HepG2 (cell line): ENCODE results near the gene PFKL. TPM values are rescaled to one million over a fixed set of nuclear protein-coding genes. Genes with fewer than 3 reads are reported as not detected.

Source experiments
- ATAC-seq: fragments of 200-7000 bp; cut with Tn5 transposase; 3 replicates; pipeline ENCODE4 v1.9.1; 2020; ENCODE audit warnings: mild to moderate bottlenecking, moderate library complexity
- BruUV-seq: library from RNA; stranded (reverse); fragments of 400-500 nt; replicated peaks from 2 replicates; lab custom pipeline; 2021; lab: Mats Ljungman, UMichigan
- CTCF ChIA-PET: fragments of 300-600 bp; formaldehyde crosslinking; extraction: SDS; loops from one replicate; lab custom pipeline; 2021; ENCODE audit warnings: low total read pairs, inconsistent platforms, low intra/inter-chr PET ratio; lab: Yijun Ruan, JAX
- POLR2A ChIA-PET: fragments of 350-600 bp; sonication (Branson Sonifier 250); formaldehyde crosslinking; loops from one replicate; lab custom pipeline; 2020; ENCODE audit warnings: antibody characterized with exemption, inconsistent platforms; lab: Yijun Ruan, JAX
- DNase-seq: peaks from one replicate; pipeline ENCODE4 v3.0.0-alpha.2; 2015; ENCODE audit warnings: low spot score
- FAIRE-seq: peaks from 3 replicates; lab custom pipeline; 2011; peaks lifted over from hg19 to GRCh38; lab: Jason Lieb, UNC
- H2AFZ ChIP-seq: one replicate; pipeline ENCODE4 v1.6.1; 2011; ENCODE audit warnings: low read length, inconsistent platforms
- H3K27ac ChIP-seq: fragments of 300-600 bp; 3 replicates; pipeline ENCODE4 v1.8.0; 2011; ENCODE audit warnings: mixed run types, mild to moderate bottlenecking, mixed read lengths, low read length, inconsistent platforms; ENCODE audit not compliant: insufficient read depth; ENCODE audit errors: extremely low read length
- H3K27me3 ChIP-seq, 2 experiments: fragments of 200-600 bp in 1 of 2; 2 replicates in 1 of 2; 3 replicates in 1 of 2; pipeline versions ENCODE4 v1.6.0 to v1.8.0; 2011; ENCODE audit warnings: low read length in 2 of 2, mild to moderate bottlenecking in 2 of 2, moderate library complexity in 2 of 2, inconsistent platforms in 1 of 2; ENCODE audit not compliant: insufficient read depth in 2 of 2, control insufficient read depth in 1 of 2
- H3K36me3 ChIP-seq, 2 experiments: fragments of 200-600 bp in 1 of 2; replicated peaks in 1 of 2; 2 replicates in 1 of 2; 3 replicates in 1 of 2; pipeline versions ENCODE4 v1.5.1 to v1.8.0; 2011; ENCODE audit warnings: low read length in 2 of 2, inconsistent platforms in 1 of 2; ENCODE audit not compliant: insufficient read depth in 2 of 2, control insufficient read depth in 1 of 2
- H3K4me1 ChIP-seq: 2 replicates; pipeline ENCODE4 v1.5.1; 2012; ENCODE audit warnings: low read length, inconsistent platforms; ENCODE audit not compliant: insufficient read depth
- H3K4me2 ChIP-seq: 2 replicates; pipeline ENCODE4 v1.6.0; 2011; ENCODE audit warnings: low read depth, low read length, inconsistent platforms
- H3K4me3 ChIP-seq, 3 experiments: fragments of 200-600 bp in 1 of 3; sonication (generic), shearing (Covaris generic) in 1 of 3; replicated peaks in 1 of 3; 2 replicates each; pipeline ENCODE4 v1.5.1; 2011 to 2016; ENCODE audit warnings: low read length in 3 of 3, inconsistent platforms in 2 of 3, low read depth in 2 of 3, mild to moderate bottlenecking in 2 of 3, control low read depth in 1 of 3, mixed read lengths in 1 of 3; ENCODE audit not compliant: insufficient read depth in 1 of 3
- H3K79me2 ChIP-seq: one replicate; pipeline ENCODE4 v1.6.1; 2011; ENCODE audit warnings: low read length, inconsistent platforms; ENCODE audit not compliant: insufficient read depth
- H3K9ac ChIP-seq: 2 replicates; pipeline ENCODE4 v1.6.0; 2011; ENCODE audit warnings: mild to moderate bottlenecking, low read depth, low read length, inconsistent platforms; ENCODE audit not compliant: insufficient read depth
- H3K9me3 ChIP-seq: 2 replicates; pipeline ENCODE4 v1.5.1; 2012; ENCODE audit warnings: mild to moderate bottlenecking, low read length
- H4K20me1 ChIP-seq: 2 replicates; pipeline ENCODE4 v1.6.0; 2011; ENCODE audit warnings: inconsistent platforms, mild to moderate bottlenecking, low read length, moderate library complexity; ENCODE audit not compliant: insufficient read depth
- ASH2L ChIP-seq: fragments of 300-600, 200-600 bp; sonication (generic); IDR thresholded peaks from 2 replicates; pipeline ENCODE4 v1.7.0; 2017; ENCODE audit warnings: low read depth, mild to moderate bottlenecking, moderate library complexity, mixed read lengths, low read length; ENCODE audit not compliant: insufficient read length
- CAMTA2 ChIP-seq: sonication (generic); formaldehyde crosslinking; IDR thresholded peaks from 2 replicates; pipeline ENCODE4 v1.4.0; 2020; ENCODE audit warnings: mild to moderate bottlenecking, missing genetic modification reagents, borderline replicate concordance
- EP300 ChIP-seq, 3 experiments: sonication (generic) in 1 of 3; formaldehyde crosslinking in 1 of 3; IDR thresholded peaks; 2 replicates each; pipeline versions ENCODE4 v1.5.1 to v1.6.1; 2011 to 2020; ENCODE audit warnings: low read depth in 2 of 3, low read length in 2 of 3, borderline replicate concordance in 1 of 3, improper control_type of control experiment in 1 of 3, mild to moderate bottlenecking in 1 of 3, missing genetic modification reagents in 1 of 3, moderate library complexity in 1 of 3
- GABPA ChIP-seq, 2 experiments: IDR thresholded peaks; 2 replicates each; pipeline ENCODE4 v1.6.1; 2011 to 2016; ENCODE audit warnings: low read depth in 2 of 2, low read length in 1 of 2, missing biosample characterization in 1 of 2, missing genetic modification characterization in 1 of 2
- HNRNPH1 ChIP-seq: fragments of 200-400 bp; formaldehyde crosslinking; optimal IDR thresholded peaks from 2 replicates; pipeline ENCODE3; 2017; ENCODE audit warnings: mild to moderate bottlenecking, low read depth, low read length
- IRX3 ChIP-seq: sonication (generic); formaldehyde crosslinking; IDR thresholded peaks from 2 replicates; pipeline ENCODE4 v1.8.1; 2023; ENCODE audit warnings: mild to moderate bottlenecking, low read depth, missing genetic modification reagents, borderline replicate concordance
- MXD4 ChIP-seq: IDR thresholded peaks from 2 replicates; pipeline ENCODE4 v1.6.1; 2016; ENCODE audit warnings: mild to moderate bottlenecking, missing biosample characterization, missing genetic modification reagents
- RFXAP ChIP-seq: sonication (generic); formaldehyde crosslinking; IDR thresholded peaks from 2 replicates; pipeline ENCODE4 v1.4.0; 2020; ENCODE audit warnings: missing genetic modification reagents, borderline replicate concordance
- SALL1 ChIP-seq: sonication (generic); formaldehyde crosslinking; IDR thresholded peaks from 2 replicates; pipeline ENCODE4 v1.8.0; 2022; ENCODE audit warnings: mild to moderate bottlenecking, missing genetic modification reagents
- STAG1 ChIP-seq: sonication (generic); formaldehyde crosslinking; IDR thresholded peaks from 2 replicates; pipeline ENCODE4 v1.4.0; 2020; ENCODE audit warnings: missing genetic modification reagents
- ZFP36L2 ChIP-seq: sonication (generic); formaldehyde crosslinking; IDR thresholded peaks from 2 replicates; pipeline ENCODE4 v1.4.0; 2020; ENCODE audit warnings: missing genetic modification reagents
- ZNF263 ChIP-seq: sonication (generic); formaldehyde crosslinking; IDR thresholded peaks from 2 replicates; pipeline ENCODE4 v1.4.0; 2020; ENCODE audit warnings: missing genetic modification reagents
- ZNF441 ChIP-seq: sonication (generic); formaldehyde crosslinking; IDR thresholded peaks from 2 replicates; pipeline ENCODE4 v1.7.0; 2021; ENCODE audit warnings: missing genetic modification reagents, borderline replicate concordance
- ZSCAN20 ChIP-seq: sonication (generic); formaldehyde crosslinking; IDR thresholded peaks from 2 replicates; pipeline ENCODE4 v1.4.0; 2020; ENCODE audit warnings: missing genetic modification reagents, mild to moderate bottlenecking, borderline replicate concordance
- WGBS: methylation state at CpG from one replicate; pipeline ENCODE4 v1.1.6; 2017; ENCODE audit warnings: low lambda C conversion rate; 5-methylcytosine and 5-hydroxymethylcytosine counted together
- in situ Hi-C: cut with HindIII; loops from 2 replicates; pipeline ENCODE4 v1.10.0; 2017; ENCODE audit warnings: low pct_unique_long_range_greater_than_20kb; ENCODE audit not compliant: extremely low pct_ligation_motif_present
- intact Hi-C: fragments of 100-400 bp; cut with micrococcal nuclease; formaldehyde crosslinking; loops from one replicate; pipeline ENCODE4 v1.10.0; 2022; ENCODE audit not compliant: unreplicated experiment
- polyA plus RNA-seq, 8 experiments: library from polyadenylated mRNA; depleted of rRNA in 3 of 8; stranded (reverse) in 7 of 8; unstranded in 1 of 8; fragments of >200 nt; fragmentation: Illumina TruSeq in 4 of 8; extraction: Trizol in 4 of 8; gene quantifications; 2 replicates each; pipeline versions ENCODE4 v1.2.1 to v1.2.3, GENCODE V29; 2011 to 2016; ENCODE audit warnings: low read depth in 4 of 8, missing spikeins in 1 of 8, mixed read lengths in 1 of 8; ENCODE audit not compliant: insufficient read depth in 1 of 8
- total RNA-seq, 5 experiments: library from RNA; depleted of rRNA; stranded (reverse); fragments of >200 nt; fragmentation: Illumina TruSeq; extraction: Trizol; gene quantifications; 2 replicates each; pipeline ENCODE4 v1.2.3, GENCODE V29; 2016; ENCODE audit warnings: low read depth in 1 of 5
- TF ChIP-seq, protein P1 (sequence below): sonication (generic); formaldehyde crosslinking; IDR thresholded peaks from 2 replicates; pipeline ENCODE4 v1.5.0; 2020; ENCODE audit warnings: missing genetic modification reagents
- TF ChIP-seq, protein P2 (sequence below): IDR thresholded peaks from 2 replicates; pipeline ENCODE4 v1.6.1; 2016
- TF ChIP-seq, protein P3 (sequence below): conservative IDR thresholded peaks from 2 replicates; pipeline ENCODE4 v1.6.1; 2018; ENCODE audit warnings: missing genetic modification reagents
- TF ChIP-seq, protein P4 (sequence below): sonication (generic); formaldehyde crosslinking; IDR thresholded peaks from 2 replicates; pipeline ENCODE4 v1.4.0; 2020; ENCODE audit warnings: missing genetic modification reagents; ENCODE audit errors: not compliant biosample characterization

PFKL gene
- total and polyA plus RNA-seq, 2 of the 13 experiments (the other 11 are each of a cell fraction or from before 2014, with no cell fraction given) = 92.8 to 106 TPM

DNA sequence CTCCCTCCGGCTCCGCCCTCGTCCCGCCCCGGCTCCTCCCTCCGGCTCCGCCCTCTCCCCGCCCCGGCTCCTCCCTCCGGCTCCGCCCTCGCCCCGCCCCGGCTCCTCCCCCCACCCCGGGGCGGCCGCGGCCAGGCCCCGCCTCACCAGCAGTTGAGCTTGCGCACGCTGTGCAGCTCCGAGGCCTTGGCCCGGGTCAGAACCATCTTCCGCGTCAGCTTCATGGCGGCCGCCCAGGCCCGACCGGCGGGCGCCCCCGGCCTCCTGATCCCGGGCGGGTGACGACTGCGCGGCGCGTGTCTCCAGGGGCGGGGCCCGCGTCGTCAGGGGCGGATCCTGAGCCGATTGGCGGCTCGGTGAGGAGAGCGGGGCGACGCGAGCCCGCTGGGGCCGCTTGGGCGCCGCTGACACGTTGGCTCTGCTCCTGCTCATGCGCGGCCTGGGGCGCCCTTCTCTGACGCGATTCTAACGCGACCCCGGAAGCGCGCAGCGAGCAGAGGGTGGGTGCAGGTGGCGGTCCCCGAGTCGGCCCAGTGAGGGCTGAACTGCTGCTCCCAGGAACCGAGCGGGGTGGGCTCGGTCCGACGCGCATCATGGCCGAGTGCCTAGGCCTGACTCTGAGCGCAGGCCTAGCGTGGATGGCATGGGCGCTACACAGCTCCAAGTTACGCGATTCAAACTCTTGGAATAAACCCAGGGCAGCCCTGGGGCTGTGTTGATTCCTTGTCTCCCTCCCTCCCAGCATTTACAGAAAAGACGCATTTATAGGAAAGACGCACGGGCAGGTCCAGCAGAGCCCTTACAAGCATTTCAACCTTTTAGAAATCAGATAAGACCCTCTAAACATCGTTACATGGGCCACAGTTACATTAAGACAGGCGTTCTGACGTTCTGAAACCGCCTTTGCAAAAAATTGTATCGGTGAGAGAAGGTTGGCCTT is 39.4 kb downstream of the PFKL start, which contains the start of gene CFAP410:
TSS of gene CFAP410 (minus strand) at position 420 of the 940 bp plus-strand sequence. CDS start at position 224, 196 bp downstream.
- Histone ChIP-seq H3K9ac (peak within 1 kb of the TSS; percentile 92), H4K20me1 (peaks cover 3% of the 10 kb centered on the region), H3K4me2 (peak within 1 kb of the TSS; percentile 96), H3K27ac (peak within 1 kb of the TSS; percentile 99), H2AFZ (no peak within 1 kb of the TSS), H3K36me3 (peaks cover 5 to 15% of the 10 kb centered on the region in 2 experiments; a peak in 4 of 5 replicates), H3K27me3 (no peaks in the 10 kb centered on the region; a peak in 1 of 5 replicates), H3K4me3 (peak within 1 kb of the TSS; percentile 81 to 98 (median 90)), H3K4me1 (peaks cover 50% of the 10 kb centered on the region), H3K79me2 (peaks cover 2% of the 10 kb centered on the region), H3K9me3 (no peaks in the 10 kb centered on the region)
- 0% methylated on average over 11 of the region's 90 CpGs for WGBS
- BruUV-seq = no TSS peak
- in situ Hi-C loops (loop anchor here (5.0 kb wide), 1 partner anchor 37 kb away; the partner anchor contains the start of gene PFKL), intact Hi-C loops (loop anchor here (5.0 kb wide), 1 partner anchor 118 kb away; the partner anchor contains the start of gene LRRC3)
- no peak for FAIRE-seq
- peak; percentile 88 for DNase-seq
- POLR2A ChIA-PET = interaction anchor here (0.6 to 3.7 kb wide), 11 partner anchors 14 to 178 kb away, joined by 3 to 33 read pairs (median 4); partner anchors contain the start of genes LRRC3 and TRPM2
- ATAC-seq = peak; percentile 85
- CTCF ChIA-PET = no interaction called here
- TF ChIP-seq, protein P1, sequence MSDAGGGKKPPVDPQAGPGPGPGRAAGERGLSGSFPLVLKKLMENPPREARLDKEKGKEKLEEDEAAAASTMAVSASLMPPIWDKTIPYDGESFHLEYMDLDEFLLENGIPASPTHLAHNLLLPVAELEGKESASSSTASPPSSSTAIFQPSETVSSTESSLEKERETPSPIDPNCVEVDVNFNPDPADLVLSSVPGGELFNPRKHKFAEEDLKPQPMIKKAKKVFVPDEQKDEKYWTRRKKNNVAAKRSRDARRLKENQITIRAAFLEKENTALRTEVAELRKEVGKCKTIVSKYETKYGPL (CRISPR knock-in tag) = 0 out of 2 replicates have a peak, but pooled peaks have one; percentile 58
- TF ChIP-seq, protein P2, sequence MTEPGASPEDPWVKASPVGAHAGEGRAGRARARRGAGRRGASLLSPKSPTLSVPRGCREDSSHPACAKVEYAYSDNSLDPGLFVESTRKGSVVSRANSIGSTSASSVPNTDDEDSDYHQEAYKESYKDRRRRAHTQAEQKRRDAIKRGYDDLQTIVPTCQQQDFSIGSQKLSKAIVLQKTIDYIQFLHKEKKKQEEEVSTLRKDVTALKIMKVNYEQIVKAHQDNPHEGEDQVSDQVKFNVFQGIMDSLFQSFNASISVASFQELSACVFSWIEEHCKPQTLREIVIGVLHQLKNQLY (CRISPR knock-in tag) = peak; percentile 50; the same call in 1 of the 2 replicates
- TF ChIP-seq GABPA (IDR thresholded peaks at IDR 0.05; ENCODE audit: low read depth, low read length) (no peak), GABPA (CRISPR knock-in tag; IDR thresholded peaks at IDR 0.05; ENCODE audit: low read depth) (peak; percentile 78), MXD4 (CRISPR knock-in tag) (peak; percentile 90; the same call in 1 of the 2 replicates), ZSCAN20 (CRISPR knock-in tag) (peak; percentile 55; the same call in 1 of the 2 replicates), ZFP36L2 (CRISPR knock-in tag) (no peak), ZNF441 (CRISPR knock-in tag) (peak; percentile 62), EP300 (IDR thresholded peaks at IDR 0.05; ENCODE audit: low read depth in 2 of 2, low read length in 2 of 2) (0 out of 4 replicates have a peak, but pooled peaks of 1 of the 2 experiments have one; percentile 3), EP300 (CRISPR knock-in tag; IDR thresholded peaks at IDR 0.05; ENCODE audit: borderline replicate concordance) (no peak; the same call in 1 of the 2 replicates), ZNF263 (CRISPR knock-in tag) (0 out of 2 replicates have a peak, but pooled peaks have one; percentile 17), IRX3 (peak; percentile 56; the same call in 1 of the 2 replicates), CAMTA2 (peak; percentile 57), SALL1 (peak; percentile 86), ASH2L (peak; percentile 62), STAG1 (CRISPR knock-in tag) (peak; percentile 23; the same call in 1 of the 2 replicates), RFXAP (CRISPR knock-in tag) (peak; percentile 85), HNRNPH1 (peak; percentile 47)
- TF ChIP-seq, protein P3, sequence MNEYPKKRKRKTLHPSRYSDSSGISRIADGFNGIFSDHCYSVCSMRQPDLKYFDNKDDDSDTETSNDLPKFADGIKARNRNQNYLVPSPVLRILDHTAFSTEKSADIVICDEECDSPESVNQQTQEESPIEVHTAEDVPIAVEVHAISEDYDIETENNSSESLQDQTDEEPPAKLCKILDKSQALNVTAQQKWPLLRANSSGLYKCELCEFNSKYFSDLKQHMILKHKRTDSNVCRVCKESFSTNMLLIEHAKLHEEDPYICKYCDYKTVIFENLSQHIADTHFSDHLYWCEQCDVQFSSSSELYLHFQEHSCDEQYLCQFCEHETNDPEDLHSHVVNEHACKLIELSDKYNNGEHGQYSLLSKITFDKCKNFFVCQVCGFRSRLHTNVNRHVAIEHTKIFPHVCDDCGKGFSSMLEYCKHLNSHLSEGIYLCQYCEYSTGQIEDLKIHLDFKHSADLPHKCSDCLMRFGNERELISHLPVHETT (CRISPR knock-in tag) = peak; percentile 74
- TF ChIP-seq, protein P4, sequence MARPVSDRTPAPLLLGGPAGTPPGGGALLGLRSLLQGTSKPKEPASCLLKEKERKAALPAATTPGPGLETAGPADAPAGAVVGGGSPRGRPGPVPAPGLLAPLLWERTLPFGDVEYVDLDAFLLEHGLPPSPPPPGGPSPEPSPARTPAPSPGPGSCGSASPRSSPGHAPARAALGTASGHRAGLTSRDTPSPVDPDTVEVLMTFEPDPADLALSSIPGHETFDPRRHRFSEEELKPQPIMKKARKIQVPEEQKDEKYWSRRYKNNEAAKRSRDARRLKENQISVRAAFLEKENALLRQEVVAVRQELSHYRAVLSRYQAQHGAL (CRISPR knock-in tag) = peak; percentile 33
